CD4-positive, alpha-beta memory T cell (primary cell): Measurements from ENCODE around the gene DOCK1. TPM values are rescaled to one million over a fixed set of nuclear protein-coding genes. Genes with fewer than 3 reads are reported as not detected.

Experiments used
- CTCF ChIA-PET: fragments of 350-600 bp; sonication (Branson Sonifier 250); formaldehyde crosslinking; loops from one replicate; lab custom pipeline; 2021; ENCODE audit warnings: inconsistent platforms; ENCODE audit not compliant: partially characterized antibody; lab: Charles Lee
- POLR2A ChIA-PET: fragments of 350-600 bp; sonication (Branson Sonifier 250); formaldehyde crosslinking; loops from one replicate; lab custom pipeline; 2021; ENCODE audit not compliant: partially characterized antibody; lab: Charles Lee
- DNase-seq, 5 donors: peaks; one replicate each; pipeline versions ENCODE4 v3.0.0 to v3.0.0-alpha.2; 2020 to 2022; ENCODE audit warnings: mixed read lengths in 1 of 5
- H3K27ac ChIP-seq: one replicate; pipeline ENCODE4 v1.7.0; 2013; ENCODE audit warnings: low read depth, low read length
- H3K27me3 ChIP-seq: 2 replicates; pipeline ENCODE4 v1.7.0; 2013; ENCODE audit warnings: mild to moderate bottlenecking, low read length, moderate library complexity; ENCODE audit not compliant: insufficient read depth
- H3K36me3 ChIP-seq: 2 replicates; pipeline ENCODE4 v1.7.0; 2013; ENCODE audit warnings: mild to moderate bottlenecking, low read length, moderate library complexity; ENCODE audit not compliant: insufficient read depth
- H3K4me1 ChIP-seq: 2 replicates; pipeline ENCODE4 v1.7.0; 2013; ENCODE audit warnings: mild to moderate bottlenecking, low read length, moderate library complexity; ENCODE audit not compliant: insufficient read depth
- H3K4me3 ChIP-seq, 2 donors: one replicate each; pipeline ENCODE4 v1.7.0; 2013; ENCODE audit warnings: low read length in 2 of 2, mild to moderate bottlenecking in 1 of 2
- H3K9me3 ChIP-seq, 2 donors: one replicate each; pipeline ENCODE4 v1.7.0; 2013; ENCODE audit warnings: low read length in 2 of 2, control low read depth in 1 of 2; ENCODE audit not compliant: control insufficient read depth in 1 of 2
- H3K27ac Mint-ChIP-seq, 7 donors: one replicate each; pipeline ENCODE4 v1.8.0; 2020 to 2021; ENCODE audit warnings: mixed read lengths in 7 of 7, mild to moderate bottlenecking in 6 of 7, inconsistent platforms in 3 of 7, moderate library complexity in 3 of 7
- H3K27me3 Mint-ChIP-seq, 2 donors: one replicate each; pipeline ENCODE4 v1.8.0; 2020 to 2021; ENCODE audit warnings: mixed read lengths in 2 of 2
- H3K36me3 Mint-ChIP-seq, 2 donors: one replicate each; pipeline ENCODE4 v1.8.0; 2020 to 2021; ENCODE audit warnings: mixed read lengths in 2 of 2, inconsistent platforms in 1 of 2, mild to moderate bottlenecking in 1 of 2
- H3K4me1 Mint-ChIP-seq, 4 donors: one replicate each; pipeline ENCODE4 v1.8.0; 2020 to 2021; ENCODE audit warnings: mixed read lengths in 4 of 4, mild to moderate bottlenecking in 1 of 4
- H3K4me3 Mint-ChIP-seq, 8 donors: one replicate each; pipeline ENCODE4 v1.8.0; 2020 to 2021; ENCODE audit warnings: mixed read lengths in 8 of 8, mild to moderate bottlenecking in 7 of 8, moderate library complexity in 6 of 8, inconsistent platforms in 3 of 8
- H3K9me3 Mint-ChIP-seq, 8 donors: one replicate each; pipeline ENCODE4 v1.8.0; 2020 to 2021; ENCODE audit warnings: mixed read lengths in 8 of 8, mild to moderate bottlenecking in 5 of 8, inconsistent platforms in 3 of 8, moderate library complexity in 1 of 8
- intact Hi-C: fragments of 100-400 bp; cut with micrococcal nuclease; formaldehyde crosslinking; loops from one replicate; pipeline ENCODE4 v1.15.1; 2023
- polyA plus RNA-seq, 2 donors: library from polyadenylated mRNA; unstranded; fragments of 300-500 nt; fragmentation: Illumina TruSeq; gene quantifications; one replicate each; pipeline ENCODE4 v1.2.3, GENCODE V29; 2021
- total RNA-seq, 2 experiments: library from RNA; stranded (reverse); gene quantifications; one replicate each; pipeline ENCODE4 v1.2.3, GENCODE V29; 2021

DOCK1 gene
- total and polyA plus RNA-seq, 4 experiments from 2014 or later, result 0.17 TPM; not detected in 2

- no peaks in the 10 kb centered on the region for H3K36me3 Mint-ChIP-seq
- intact Hi-C loops, result no loop called here
- H3K27ac ChIP-seq, result no peak overlapping the region
- H3K4me1 ChIP-seq, result no peaks in the 10 kb centered on the region
- no peaks in the 10 kb centered on the region for H3K27me3 ChIP-seq
- POLR2A ChIA-PET, result no interaction called here
- H3K27ac Mint-ChIP-seq, result no peak overlapping the region
- H3K27me3 Mint-ChIP-seq, result no peaks in the 10 kb centered on the region
- no peak for DNase-seq
- CTCF ChIA-PET, result no interaction called here
- H3K9me3 ChIP-seq, result no peaks in the 10 kb centered on the region
- no peak overlapping the region for H3K4me3 Mint-ChIP-seq
- H3K36me3 ChIP-seq, result no peaks in the 10 kb centered on the region
- no peak overlapping the region for H3K4me3 ChIP-seq
- H3K4me1 Mint-ChIP-seq, result no peaks in the 10 kb centered on the region
- H3K9me3 Mint-ChIP-seq, result no peaks in the 10 kb centered on the region
Observed at GRCh38 chr10:127016331-127016730, 111.1 kb downstream of the DOCK1 start.

- intact Hi-C loops, result no loop called here
- CTCF ChIA-PET, result no interaction called here
- POLR2A ChIA-PET, result no interaction called here
- no peak for DNase-seq
- no peak overlapping the region for H3K27ac Mint-ChIP-seq
- no peak overlapping the region for H3K4me3 ChIP-seq
- H3K27me3 Mint-ChIP-seq, result no peaks in the 10 kb centered on the region
- no peak overlapping the region for H3K27ac ChIP-seq
- H3K4me1 Mint-ChIP-seq, result no peaks in the 10 kb centered on the region
- no peaks in the 10 kb centered on the region for H3K9me3 ChIP-seq
- H3K36me3 ChIP-seq, result no peaks in the 10 kb centered on the region
- H3K27me3 ChIP-seq, result no peaks in the 10 kb centered on the region
- no peak overlapping the region for H3K4me3 Mint-ChIP-seq
- H3K36me3 Mint-ChIP-seq, result no peaks in the 10 kb centered on the region
- H3K4me1 ChIP-seq, result no peaks in the 10 kb centered on the region
- H3K9me3 Mint-ChIP-seq, result no peaks in the 10 kb centered on the region
Observed at GRCh38 chr10:127017541-127018297, 112.5 kb downstream of the DOCK1 start.

GRCh38 chr10:127018298-127018650, 113.0 kb downstream of the DOCK1 start:
- ChIA-PET POLR2A (no interaction called here), CTCF (no interaction called here)
- Mint-ChIP-seq H3K36me3 (no peaks in the 10 kb centered on the region), H3K4me3 (no peak overlapping the region), H3K9me3 (peaks cover 0 to 2% (median 0%) of the 10 kb centered on the region in 8 donors), H3K4me1 (no peaks in the 10 kb centered on the region), H3K27ac (no peak overlapping the region), H3K27me3 (no peaks in the 10 kb centered on the region)
- no peaks in the 10 kb centered on the region for H3K27me3 ChIP-seq
- no peaks in the 10 kb centered on the region for H3K4me1 ChIP-seq
- no peak overlapping the region for H3K27ac ChIP-seq
- DNase-seq, result no peak
- H3K9me3 ChIP-seq, result no peaks in the 10 kb centered on the region
- H3K4me3 ChIP-seq, result no peak overlapping the region
- intact Hi-C loops, result no loop called here
- H3K36me3 ChIP-seq, result no peaks in the 10 kb centered on the region

GRCh38 chr10:127018766-127019165, 113.5 kb downstream of the DOCK1 start:
- H3K36me3 ChIP-seq, result no peaks in the 10 kb centered on the region
- no peak overlapping the region for H3K27ac Mint-ChIP-seq
- H3K4me1 ChIP-seq, result no peaks in the 10 kb centered on the region
- peaks cover 0 to 2% (median 0%) of the 10 kb centered on the region in 8 donors for H3K9me3 Mint-ChIP-seq
- no peaks in the 10 kb centered on the region for H3K27me3 ChIP-seq
- ChIA-PET CTCF (no interaction called here), POLR2A (no interaction called here)
- H3K4me3 ChIP-seq, result no peak overlapping the region
- H3K27ac ChIP-seq, result no peak overlapping the region
- no peaks in the 10 kb centered on the region for H3K4me1 Mint-ChIP-seq
- H3K36me3 Mint-ChIP-seq, result no peaks in the 10 kb centered on the region
- H3K9me3 ChIP-seq, result no peaks in the 10 kb centered on the region
- no peak overlapping the region for H3K4me3 Mint-ChIP-seq
- no peaks in the 10 kb centered on the region for H3K27me3 Mint-ChIP-seq
- DNase-seq, result no peak
- intact Hi-C loops, result no loop called here

- intact Hi-C loops, result no loop called here
- Histone ChIP-seq H3K9me3 (no peaks in the 10 kb centered on the region), H3K4me1 (no peaks in the 10 kb centered on the region), H3K4me3 (no peak overlapping the region), H3K27me3 (no peaks in the 10 kb centered on the region), H3K36me3 (no peaks in the 10 kb centered on the region), H3K27ac (no peak overlapping the region)
- ChIA-PET POLR2A (no interaction called here), CTCF (no interaction called here)
- no peak for DNase-seq
- Mint-ChIP-seq H3K36me3 (no peaks in the 10 kb centered on the region), H3K4me3 (no peak overlapping the region), H3K4me1 (no peaks in the 10 kb centered on the region), H3K27ac (no peak overlapping the region), H3K9me3 (peaks cover 0 to 2% (median 0%) of the 10 kb centered on the region in 8 donors), H3K27me3 (no peaks in the 10 kb centered on the region)
Observed at GRCh38 chr10:127020260-127020659, 115.0 kb downstream of the DOCK1 start.

GRCh38 chr10:127021801-127022200, 116.6 kb downstream of the DOCK1 start:
- no peaks in the 10 kb centered on the region for H3K4me1 ChIP-seq
- Mint-ChIP-seq H3K4me1 (no peaks in the 10 kb centered on the region), H3K27me3 (no peaks in the 10 kb centered on the region), H3K36me3 (no peaks in the 10 kb centered on the region), H3K27ac (no peak overlapping the region), H3K4me3 (no peak overlapping the region), H3K9me3 (peaks cover 0 to 2% (median 0%) of the 10 kb centered on the region in 8 donors)
- no peaks in the 10 kb centered on the region for H3K36me3 ChIP-seq
- ChIA-PET CTCF (no interaction called here), POLR2A (no interaction called here)
- no peaks in the 10 kb centered on the region for H3K9me3 ChIP-seq
- no peaks in the 10 kb centered on the region for H3K27me3 ChIP-seq
- no peak for DNase-seq
- no peak overlapping the region for H3K4me3 ChIP-seq
- intact Hi-C loops, result no loop called here
- H3K27ac ChIP-seq, result no peak overlapping the region

- Histone ChIP-seq H3K27me3 (no peaks in the 10 kb centered on the region), H3K27ac (no peak overlapping the region), H3K36me3 (no peaks in the 10 kb centered on the region), H3K9me3 (no peaks in the 10 kb centered on the region), H3K4me3 (no peak overlapping the region), H3K4me1 (no peaks in the 10 kb centered on the region)
- H3K4me3 Mint-ChIP-seq, result no peak overlapping the region
- POLR2A ChIA-PET, result no interaction called here
- no peak overlapping the region for H3K27ac Mint-ChIP-seq
- CTCF ChIA-PET, result no interaction called here
- no peak for DNase-seq
- H3K36me3 Mint-ChIP-seq, result no peaks in the 10 kb centered on the region
- peaks cover 0 to 2% (median 0%) of the 10 kb centered on the region in 8 donors for H3K9me3 Mint-ChIP-seq
- H3K27me3 Mint-ChIP-seq, result no peaks in the 10 kb centered on the region
- no peaks in the 10 kb centered on the region for H3K4me1 Mint-ChIP-seq
- intact Hi-C loops, result no loop called here
Observed at GRCh38 chr10:127024685-127025435, 119.6 kb downstream of the DOCK1 start.
